Anterior cingulate cortex (tissue), 58 donors: Measurements from ENCODE around the gene ADGRG7.

Source experiments
- DNase-seq, 58 donors: peaks; one replicate each; lab custom pipeline; 2025; lab: John Stamatoyannopoulos, UW

Gene ADGRG7

DNA sequence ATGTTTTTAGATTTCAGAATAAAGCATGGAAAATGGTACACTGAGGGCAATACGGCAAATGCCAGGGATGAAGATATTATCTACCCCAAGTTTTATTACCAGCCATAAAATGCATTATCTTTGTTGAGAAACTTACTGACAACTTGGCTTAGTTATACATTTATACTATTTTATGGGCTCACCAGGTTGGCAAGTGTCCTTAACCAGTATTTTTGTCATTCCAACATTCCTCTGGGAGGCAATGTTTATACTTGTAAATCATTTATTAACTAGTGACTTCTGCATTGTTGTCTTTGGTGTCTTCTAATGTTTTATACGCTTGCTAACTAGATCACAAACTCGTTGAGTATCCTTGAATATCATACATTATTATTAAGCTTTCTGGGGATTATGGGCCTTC lies 18.0 kb upstream of the ADGRG7 start:
- no peak for DNase-seq

DNA sequence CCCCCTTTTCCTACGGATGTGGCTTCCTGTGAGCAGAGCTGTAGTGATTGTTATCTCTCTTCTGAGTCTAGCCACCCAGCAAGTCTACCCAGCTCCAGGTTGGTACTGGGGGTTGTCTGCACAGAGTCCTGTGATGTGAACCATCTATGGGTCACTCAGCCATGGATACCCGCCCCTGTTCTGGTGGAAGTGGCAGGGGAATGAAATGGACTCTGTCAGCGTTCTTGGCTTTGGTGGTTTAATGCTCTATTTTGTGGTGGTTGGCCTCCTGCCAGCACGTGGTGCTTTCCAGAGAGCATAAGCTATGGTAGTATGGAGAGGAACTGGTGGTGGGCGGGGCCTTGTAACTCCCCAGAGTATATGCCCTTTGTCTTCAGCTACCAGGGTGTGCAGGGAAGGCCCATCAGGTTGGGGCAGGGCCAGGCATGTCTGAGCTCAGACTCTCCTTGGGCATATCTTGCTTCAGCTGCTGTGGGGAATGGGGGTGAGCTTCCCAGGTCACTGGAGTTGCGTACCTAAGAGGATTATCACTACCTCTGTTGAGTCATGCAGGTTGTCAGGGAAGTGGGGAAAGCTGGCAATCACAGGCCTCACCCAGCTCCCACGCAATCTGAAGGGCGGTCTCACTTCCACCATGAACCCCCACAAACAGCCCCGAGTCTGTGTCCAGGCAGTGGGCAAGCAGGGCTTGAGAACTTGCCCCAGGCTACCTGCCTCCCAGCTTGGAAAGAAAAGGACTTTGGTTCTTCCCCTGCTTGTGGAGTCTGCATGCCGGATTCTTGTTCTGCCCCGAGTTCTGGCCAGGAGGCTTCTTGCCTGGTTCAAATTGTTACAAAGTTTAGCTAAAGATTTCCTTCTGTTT lies 9.0 kb upstream of the ADGRG7 start:
- DNase-seq: no peak

DNA sequence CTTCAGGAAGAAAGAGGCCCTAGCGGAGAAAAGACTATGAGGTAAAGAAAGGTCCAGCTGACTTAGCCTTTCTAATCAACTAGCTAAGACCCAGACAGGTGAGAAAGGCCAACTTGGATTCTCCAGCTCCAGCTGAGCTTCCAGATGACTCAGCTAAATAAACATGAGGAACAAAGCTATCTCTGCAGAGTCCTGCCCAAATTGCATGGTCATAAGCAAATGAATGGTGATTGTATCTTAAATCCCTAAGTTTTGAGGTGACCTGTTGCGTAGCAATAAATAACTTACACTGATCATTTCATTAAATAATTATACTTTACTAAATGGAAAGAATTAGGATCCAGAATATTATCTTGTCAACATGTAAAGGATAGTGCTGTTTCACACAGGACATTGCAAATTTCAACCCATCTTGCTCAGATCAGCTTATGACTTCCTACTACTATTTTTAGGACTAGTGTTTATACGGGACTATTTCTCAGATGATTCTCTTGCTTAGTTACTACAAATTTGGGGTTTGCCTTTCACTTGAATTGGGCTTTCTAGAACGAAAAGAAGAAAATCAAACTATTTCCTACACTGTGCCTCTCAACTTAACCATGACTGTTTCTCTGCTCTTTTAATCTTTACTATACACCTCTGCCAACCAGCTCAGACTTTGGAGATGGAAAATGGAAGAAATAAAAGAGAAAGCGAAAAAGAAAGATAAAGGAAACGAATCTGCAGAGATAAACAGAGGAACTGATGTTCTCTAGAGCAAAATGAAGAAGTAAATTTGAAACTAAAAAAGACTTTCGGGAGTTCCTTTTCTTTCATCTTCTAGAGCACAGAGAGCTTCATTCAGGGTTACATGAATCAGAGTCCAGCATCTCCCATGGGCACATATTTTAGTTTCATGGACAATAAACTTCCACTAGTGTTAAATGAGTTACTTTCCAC lies 6.6 kb upstream of the ADGRG7 start:
- DNase-seq: no peak

DNA sequence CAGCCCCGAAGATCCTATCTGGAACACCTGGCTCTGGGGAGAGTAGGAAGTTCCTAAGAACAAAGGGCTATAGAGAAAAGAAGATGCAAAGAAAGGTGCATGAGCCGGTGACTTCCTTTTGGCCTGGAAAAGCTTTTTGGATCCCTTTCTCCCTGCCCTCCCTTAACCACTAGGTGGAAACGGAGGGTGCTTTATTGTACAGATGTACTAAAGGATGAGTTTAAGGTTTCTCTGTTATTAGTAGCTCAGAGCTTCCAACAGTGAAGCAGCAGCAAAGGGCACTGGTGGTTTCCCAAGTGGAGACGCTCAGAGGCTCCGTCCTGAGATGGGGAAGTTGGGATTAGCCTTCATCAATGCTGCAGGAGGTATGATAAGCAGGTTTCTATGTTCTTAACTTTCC lies 5.9 kb upstream of the ADGRG7 start:
- no peak for DNase-seq

DNA sequence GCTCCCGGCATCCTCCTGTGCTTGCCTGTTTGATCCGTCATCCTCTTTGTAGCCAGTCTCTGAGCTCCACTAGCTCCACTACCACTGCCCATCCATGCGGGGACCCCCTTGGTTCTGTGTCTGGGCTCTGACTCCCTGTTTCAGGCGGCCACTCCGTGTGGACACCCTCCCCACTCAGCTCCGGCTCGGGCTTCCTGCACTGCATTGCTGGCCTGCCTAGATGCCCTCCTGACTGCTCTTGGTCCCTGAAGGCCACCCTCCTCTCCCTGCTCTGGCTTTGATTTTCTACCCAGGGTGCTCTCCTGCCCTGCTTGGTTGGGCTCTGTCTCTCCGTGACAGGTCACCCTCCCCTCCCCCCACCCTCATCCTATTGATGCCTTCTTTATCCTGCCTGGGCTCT lies 4.0 kb upstream of the ADGRG7 start:
- no peak for DNase-seq

DNA sequence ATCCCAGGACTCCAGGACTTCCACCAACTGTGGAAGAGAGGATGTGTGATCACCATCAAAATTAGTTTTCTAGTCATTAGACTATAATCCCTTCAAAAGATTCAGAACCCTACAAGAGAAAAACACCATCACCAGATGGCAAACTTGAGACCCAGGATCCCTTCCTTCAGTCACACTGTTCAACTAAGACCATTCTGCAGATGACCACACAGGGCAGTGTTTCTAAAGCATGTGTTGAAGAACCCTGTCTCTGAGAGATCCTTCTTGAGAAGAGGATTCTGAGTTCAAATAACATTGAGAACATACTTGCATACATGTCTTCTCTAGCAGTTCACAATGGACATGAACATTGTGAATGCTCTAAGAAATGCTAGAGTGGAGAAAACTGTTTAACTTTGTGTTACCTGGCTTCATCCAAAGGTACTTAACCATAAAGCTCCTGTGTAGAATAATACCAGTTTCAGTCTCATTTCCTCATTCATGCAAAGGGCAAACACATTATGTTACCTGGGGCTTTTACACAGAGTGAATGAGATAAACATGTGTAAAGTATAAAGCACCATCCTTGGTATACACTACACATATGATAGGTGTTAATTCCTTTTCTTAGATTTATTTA lies 2.4 kb upstream of the ADGRG7 start:
- no peak for DNase-seq

DNA sequence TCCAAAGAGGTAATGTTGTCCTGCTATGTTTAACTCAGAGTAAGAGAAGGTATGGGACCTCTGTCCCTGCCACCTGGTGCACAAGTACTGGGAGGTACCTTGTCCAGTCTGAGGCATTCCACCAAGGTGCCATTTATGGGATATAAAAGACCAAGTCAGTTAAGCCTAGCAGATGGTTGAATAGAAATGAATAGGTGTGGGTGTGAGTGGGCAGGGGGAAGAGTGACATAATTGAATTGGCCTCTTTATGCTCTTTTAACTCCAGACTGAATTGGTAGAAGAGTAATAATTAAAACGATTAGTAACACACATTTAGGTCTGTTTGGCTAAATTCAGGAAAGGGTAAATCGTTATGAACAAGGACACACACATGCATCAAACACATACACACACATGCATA lies 562 bp downstream of the ADGRG7 start:
- DNase-seq: no peak

DNA sequence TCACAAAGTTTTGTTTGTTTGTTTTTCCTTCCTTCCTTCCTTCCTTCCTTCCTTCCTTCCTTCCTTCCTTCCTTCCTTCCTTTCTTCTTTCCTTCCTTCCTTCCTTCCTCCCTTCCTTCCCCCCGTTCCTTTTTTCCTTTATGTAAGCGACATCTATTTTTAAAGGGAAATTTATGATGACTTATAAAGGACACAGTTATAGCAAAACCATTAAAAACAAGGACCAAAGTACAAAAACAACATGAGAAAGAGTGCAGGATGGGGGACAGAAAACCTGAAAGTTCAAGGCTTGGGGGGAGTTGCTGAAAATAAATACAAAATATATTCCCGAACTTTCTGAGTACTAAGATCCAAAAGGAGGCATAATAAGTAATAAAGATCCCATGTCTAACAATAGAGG lies 1.8 kb downstream of the ADGRG7 start:
- no peak for DNase-seq

DNA sequence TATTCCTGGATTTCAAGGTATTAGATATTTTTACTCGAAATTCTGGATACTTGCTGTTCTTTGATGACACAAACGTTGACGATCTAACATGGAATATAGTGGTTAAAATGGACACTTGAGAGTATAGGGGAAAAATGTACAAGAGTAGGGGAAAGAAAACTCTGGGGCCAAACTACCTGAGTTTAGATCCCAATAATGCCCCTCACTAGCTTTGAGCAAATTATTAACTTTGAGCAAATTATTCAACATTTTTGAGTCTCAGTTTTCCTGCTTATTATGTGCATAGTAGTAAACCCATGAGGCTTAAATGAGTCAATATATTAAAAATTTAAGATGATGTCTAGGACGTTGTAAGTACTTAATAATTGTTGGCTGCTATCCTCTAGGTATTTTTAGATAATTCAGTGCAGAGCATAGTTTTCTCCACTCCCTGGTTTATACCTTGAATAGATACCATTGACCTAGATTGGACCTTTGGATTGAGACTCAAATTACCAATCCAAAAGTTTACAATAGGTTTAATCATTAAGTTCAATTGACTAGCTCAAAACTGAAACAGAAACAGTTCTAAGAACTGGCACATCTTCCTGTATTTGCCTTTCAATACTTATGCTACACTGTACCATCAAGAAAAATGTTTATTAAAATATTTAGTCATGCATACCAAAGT lies 4.5 kb downstream of the ADGRG7 start:
- no peak for DNase-seq

DNA sequence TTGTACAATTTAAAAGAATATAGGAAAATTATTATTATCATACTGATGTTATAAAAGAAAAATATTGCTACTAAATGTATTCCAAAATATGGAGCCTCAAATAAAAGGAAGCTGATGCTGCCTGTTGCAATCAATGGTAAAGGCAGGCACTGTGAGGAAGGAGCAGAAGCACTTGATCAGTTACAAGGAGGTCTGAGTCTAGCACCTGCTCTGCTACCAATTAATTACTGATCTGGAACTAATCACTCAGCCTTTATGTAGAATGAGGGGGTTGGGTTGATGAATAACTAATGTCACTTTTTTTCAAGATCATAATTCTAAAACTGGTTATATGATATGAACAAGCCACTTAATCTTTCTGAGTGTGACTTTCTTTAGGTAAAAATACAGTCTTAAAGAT lies 5.5 kb downstream of the ADGRG7 start:
- DNase-seq: no peak

DNA sequence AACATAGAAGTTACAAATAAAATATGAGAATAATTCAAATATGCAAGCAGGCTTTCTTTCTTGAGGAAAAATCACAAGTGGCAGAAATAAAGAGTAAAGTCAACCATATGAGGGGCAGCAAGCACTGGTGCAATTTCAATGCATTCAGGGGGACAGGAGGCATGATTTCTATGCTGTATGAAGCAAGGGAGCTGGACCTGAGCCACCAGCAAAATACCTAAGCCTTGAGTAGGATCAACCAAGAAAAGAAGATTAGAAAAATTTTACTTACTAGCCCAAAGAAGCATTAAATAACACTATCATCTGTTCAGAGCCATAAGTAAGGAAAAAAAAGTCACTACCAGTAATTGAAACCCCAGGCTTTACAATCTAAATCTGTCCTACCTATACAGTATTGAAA lies 6.3 kb downstream of the ADGRG7 start:
- no peak for DNase-seq

DNA sequence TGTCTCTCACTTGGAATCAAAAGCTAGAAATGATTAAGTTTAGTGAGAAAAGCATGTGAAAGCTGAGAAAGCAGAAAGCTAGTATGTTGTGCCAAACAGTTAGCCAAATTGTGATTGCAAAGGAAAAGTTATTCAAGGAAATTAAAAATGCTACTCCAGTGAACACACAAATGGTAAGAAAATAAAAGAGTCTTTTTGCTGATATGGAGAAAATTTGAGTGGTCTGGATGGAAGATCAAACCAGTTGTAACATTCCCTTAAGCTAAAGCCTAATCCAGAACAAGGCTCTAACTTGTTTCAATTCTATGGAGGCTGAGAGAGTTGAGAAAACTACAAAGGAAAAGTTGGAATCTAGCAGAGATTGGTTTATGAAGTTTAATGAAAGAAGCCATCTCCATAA lies 11.8 kb downstream of the ADGRG7 start:
- no peak for DNase-seq

DNA sequence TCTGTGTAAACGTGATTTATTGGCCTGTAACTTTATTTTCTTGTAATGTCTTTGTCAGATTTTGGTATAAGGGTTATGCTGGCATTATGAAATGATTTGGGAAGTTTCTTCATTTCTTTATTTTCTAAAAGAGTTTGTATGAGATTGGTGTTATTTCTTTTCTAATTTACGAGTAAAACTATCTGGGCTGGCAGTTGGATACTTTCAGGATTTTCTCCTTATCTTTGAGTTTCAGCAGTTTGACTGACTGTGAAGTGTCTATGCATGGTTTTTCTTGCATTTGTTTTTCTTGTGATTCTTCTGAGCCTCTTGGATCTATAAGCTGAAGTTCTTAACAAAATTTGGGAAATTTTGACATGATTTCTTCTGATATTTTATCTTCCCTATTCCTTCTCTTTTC lies 18.1 kb downstream of the ADGRG7 start:
- no peak for DNase-seq

DNA sequence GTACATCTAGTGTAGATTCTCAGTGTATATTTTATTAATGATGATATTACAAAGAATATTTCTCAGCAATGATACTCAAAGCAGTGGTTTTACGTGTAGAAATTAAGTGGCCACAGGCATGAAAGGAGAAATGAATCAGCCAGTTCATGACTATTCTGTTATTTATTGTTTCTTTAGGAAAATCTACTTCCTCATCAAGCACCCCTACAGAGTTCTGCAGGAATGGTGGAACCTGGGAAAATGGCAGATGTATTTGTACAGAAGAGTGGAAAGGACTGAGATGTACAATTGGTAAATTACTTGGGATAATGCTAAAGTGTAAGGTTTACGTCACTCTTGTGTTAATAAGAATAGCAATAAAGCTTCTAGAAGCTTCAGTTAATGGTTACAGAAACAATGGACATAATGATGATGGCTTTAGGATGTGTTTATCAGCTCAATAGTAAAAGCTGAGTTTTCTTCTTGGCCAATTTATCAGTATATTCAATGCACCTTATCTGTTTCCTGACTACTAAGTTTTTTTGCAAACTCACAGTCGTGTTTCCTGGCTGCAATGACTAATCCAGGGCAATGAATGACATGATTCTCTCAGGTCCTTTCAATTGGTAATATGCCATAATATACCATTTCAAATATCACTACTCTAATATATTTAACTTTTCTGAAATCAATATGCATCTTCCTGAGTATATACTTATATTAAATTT lies 20.2 kb downstream of the ADGRG7 start:
- no peak for DNase-seq

DNA sequence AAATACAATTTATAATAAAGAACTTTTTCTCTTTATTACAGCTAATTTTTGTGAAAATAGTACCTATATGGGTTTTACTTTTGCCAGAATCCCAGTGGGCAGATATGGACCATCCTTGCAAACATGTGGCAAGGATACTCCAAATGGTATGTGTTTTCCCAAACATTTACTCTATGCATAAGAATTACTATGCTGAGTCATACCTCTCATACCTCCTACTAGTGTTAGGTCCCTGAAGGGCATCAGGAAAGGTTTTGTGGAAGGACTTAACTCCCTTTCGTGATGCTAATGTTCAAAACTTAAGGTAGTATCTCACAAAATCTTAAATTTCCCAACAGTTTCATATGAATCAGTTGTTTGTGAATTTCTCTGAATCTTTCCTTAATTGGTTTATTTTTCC lies 21.3 kb downstream of the ADGRG7 start:
- DNase-seq: no peak

DNA sequence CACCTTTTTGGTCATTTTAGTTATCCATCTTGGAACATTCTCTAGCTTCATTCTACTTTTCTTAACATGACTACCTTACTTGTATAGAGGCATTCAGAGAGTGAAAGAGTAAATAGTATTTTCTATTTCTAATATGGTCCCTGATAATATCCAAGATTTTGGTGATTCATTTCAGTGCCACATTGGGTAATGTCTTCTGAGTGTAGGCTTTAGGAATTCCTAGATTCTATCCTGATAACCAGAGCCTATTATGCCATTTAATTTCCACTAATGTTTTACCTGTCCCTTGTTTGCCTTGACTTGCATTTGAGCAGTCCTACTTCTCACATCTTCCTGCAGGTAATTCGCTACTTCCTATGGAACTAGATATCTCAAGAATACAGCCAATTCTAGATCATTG lies 21.8 kb downstream of the ADGRG7 start:
- DNase-seq: no peak

DNA sequence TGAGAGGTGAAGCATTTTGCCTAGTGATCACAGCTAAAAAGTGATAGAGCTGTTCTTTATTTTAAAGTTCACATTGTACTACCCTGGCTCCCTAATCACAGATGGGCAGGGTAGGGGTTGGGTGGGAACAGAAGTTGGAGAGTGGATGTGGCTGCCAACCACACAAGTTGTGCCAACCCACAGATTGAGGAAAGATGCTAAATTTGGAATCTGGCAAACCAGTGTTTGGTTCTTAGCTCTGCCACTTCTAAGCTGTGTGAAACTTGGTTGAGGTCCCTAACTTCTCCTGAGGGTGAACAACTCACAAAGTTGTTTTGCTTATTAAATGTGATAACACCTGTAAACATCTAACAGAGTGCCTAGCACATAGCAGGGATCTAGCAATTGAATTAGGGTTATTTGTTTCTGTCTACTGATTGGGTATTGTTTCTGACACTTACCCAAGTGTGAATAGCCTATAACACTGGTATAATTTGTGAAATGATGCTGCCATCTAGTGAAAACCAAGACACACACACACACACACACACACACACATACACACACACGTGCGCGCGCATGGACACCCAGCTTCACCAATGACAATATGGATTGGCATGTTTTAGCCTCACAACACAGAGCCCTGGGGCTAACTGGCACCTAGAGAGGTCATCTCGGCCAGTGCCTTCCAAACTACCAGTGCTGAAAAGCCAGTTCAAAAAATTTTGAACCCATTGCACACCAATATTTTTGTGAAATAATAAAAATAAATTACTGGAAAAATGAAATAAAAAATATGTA lies 25.3 kb downstream of the ADGRG7 start:
- no peak for DNase-seq

DNA sequence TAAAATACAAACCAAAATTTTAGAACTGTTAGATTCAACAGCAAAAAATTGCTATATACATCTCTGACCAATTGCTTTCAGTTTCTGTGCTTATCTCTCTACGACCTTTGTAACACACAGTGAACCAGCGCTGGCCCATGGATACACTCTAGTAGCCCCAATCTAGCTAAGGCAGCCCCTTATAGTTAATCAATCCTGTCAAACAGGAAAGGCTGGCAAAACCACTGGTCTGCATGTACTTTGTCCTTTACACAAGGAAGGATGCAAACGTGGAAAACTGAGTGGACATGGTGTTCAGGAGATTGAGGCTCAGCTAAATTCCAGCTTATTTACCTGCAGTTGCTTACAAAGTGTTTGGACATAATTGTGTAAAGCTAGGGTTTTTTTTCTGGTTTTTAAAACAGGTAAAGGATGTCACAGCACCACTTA lies 25.9 kb downstream of the ADGRG7 start:
- no peak for DNase-seq

DNA sequence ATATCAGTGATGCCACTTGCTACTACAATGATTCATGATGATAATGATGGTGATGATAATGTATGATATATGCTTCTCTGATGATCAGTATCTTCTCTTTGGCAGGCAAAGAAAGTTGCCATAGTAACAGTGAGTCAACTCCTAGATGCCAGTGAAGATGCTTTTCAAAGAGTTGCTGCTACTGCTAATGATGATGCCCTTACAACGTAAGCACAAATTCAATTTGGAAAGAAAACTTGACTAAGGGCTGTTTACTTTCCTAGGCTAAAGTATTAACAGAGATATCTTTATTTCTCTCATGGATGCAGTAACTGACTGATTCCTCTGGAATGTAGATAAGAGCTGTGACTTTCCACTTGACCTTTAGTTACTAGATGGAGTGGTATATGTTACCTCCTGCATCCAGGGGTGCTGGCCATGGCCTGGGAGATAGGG lies 27.8 kb downstream of the ADGRG7 start:
- no peak for DNase-seq
